Hepatic stellate cell (primary cell): Measurements from ENCODE around the gene PDE7B.

Experiments used
- DNase-seq: peaks from one replicate; pipeline ENCODE4 v3.0.0; 2011; ENCODE audit warnings: low spot score

Gene PDE7B

DNA sequence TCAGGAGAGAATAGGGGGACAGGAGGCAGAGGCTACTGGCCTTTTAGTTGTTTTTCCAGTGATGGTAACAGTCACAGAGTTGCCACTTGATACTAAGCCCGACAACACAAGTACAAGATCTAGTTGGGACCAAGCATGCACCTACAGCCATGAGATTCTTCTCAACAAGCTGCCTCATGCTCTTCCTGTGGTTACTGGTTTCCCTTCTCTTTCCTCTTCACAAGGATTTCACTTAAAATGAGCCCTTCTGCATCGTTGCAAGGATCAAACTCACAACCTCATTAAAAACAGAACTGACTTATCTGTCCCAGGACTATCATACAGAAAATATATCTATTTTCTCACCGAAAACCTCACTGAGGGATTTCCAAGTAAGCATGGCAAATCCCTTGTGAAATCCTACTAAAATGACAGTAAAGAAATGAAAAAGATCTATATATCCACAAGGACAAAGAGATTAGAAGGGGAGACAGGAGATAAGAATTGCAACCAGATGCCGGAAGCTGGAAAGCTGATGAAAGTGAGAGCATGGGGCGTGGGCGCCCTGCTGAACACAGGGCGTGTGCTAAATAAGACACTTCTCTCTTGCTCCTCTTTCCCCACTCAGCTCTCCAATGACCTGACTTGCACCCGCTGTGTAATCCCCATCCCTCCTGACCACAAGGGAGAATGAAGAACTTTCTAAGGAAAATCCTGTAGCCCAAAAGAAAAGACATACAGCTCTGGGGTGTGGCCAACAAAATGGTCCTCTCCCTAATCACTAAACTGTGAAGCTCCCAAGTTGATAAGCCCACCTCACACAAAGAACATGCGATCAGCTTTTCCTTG, 385.2 kb downstream of the PDE7B start:
- DNase-seq: no peak

DNA sequence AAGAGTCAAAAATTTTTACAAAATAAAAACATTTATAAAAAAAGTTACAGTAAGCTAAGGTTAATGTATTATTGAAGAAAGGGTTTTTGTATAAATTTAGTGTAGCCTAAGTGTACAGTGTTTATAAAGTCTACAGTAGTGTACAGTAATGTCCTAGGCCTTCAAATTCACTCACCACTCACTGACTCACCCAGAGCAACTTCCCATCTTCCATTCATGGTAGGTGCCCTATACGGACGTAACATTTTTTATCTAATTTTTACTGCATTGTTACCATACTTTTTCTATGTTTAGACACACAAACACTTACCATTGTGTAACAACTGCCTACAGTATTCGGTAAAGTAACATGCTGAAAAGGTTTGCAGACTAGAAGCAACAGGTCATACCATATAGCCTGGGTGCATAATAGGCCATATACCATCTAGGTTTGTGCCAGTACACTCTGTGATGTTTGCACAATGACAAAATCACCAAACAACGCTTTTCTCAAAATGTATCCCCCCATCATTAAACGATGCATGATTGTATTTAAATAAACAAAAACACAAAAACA, 392.6 kb downstream of the PDE7B start:
- no peak for DNase-seq
